Activated naive CD8-positive, alpha-beta T cell treated with anti-CD3 and anti-CD28 coated beads for 36 hours (primary cell): ENCODE measurements around the gene HRC. TPM values are rescaled to one million over a fixed set of nuclear protein-coding genes. Genes with fewer than 3 reads are reported as not detected.
"Not testable (repeated sequence)": the region's sequence is repeated elsewhere in the genome, so short reads cannot be mapped to it uniquely, and the experiment has no call there.

Source experiments
- DNase-seq: peaks from one replicate; pipeline ENCODE4 v3.0.0; 2021
- H3K27ac Mint-ChIP-seq: one replicate; pipeline ENCODE4 v1.8.0; 2022; ENCODE audit warnings: mild to moderate bottlenecking, moderate library complexity, mixed read lengths
- H3K27me3 Mint-ChIP-seq: one replicate; pipeline ENCODE4 v1.8.0; 2022; ENCODE audit warnings: mild to moderate bottlenecking, mixed read lengths
- H3K36me3 Mint-ChIP-seq: one replicate; pipeline ENCODE4 v1.8.0; 2021; ENCODE audit warnings: mild to moderate bottlenecking, mixed read lengths
- H3K4me1 Mint-ChIP-seq: one replicate; pipeline ENCODE4 v1.8.0; 2021; ENCODE audit warnings: mixed read lengths
- H3K4me3 Mint-ChIP-seq: one replicate; pipeline ENCODE4 v1.8.0; 2022; ENCODE audit warnings: mild to moderate bottlenecking, moderate library complexity, mixed read lengths
- H3K9me3 Mint-ChIP-seq: one replicate; pipeline ENCODE4 v1.8.0; 2022; ENCODE audit warnings: mixed read lengths
- total RNA-seq, 2 experiments: library from RNA; stranded (reverse); gene quantifications; one replicate each; pipeline ENCODE4 v1.2.3, GENCODE V29; 2021

HRC gene
- total RNA-seq, 2 experiments from 2014 or later = not detected

GRCh38 chr19:49130325-49130724 is 24.9 kb downstream of the HRC start:
- Mint-ChIP-seq H3K4me1 (peaks cover 11% of the 10 kb centered on the region), H3K4me3 (no peak overlapping the region), H3K9me3 (no peaks in the 10 kb centered on the region), H3K27me3 (peaks cover 19% of the 10 kb centered on the region), H3K27ac (no peak overlapping the region), H3K36me3 (peaks cover 5% of the 10 kb centered on the region)
- DNase-seq = no peak

GRCh38 chr19:49129238-49129583 is 26.0 kb downstream of the HRC start:
- peaks cover 10% of the 10 kb centered on the region for H3K27me3 Mint-ChIP-seq
- H3K4me3 Mint-ChIP-seq = no peak overlapping the region
- H3K9me3 Mint-ChIP-seq = no peaks in the 10 kb centered on the region
- DNase-seq = no peak
- H3K27ac Mint-ChIP-seq = no peak overlapping the region
- peaks cover 3% of the 10 kb centered on the region for H3K36me3 Mint-ChIP-seq
- H3K4me1 Mint-ChIP-seq = peaks cover 11% of the 10 kb centered on the region

GRCh38 chr19:49128545-49129237 is 26.5 kb downstream of the HRC start:
- Mint-ChIP-seq H3K4me1 (peaks cover 6% of the 10 kb centered on the region), H3K9me3 (no peaks in the 10 kb centered on the region), H3K27me3 (peaks cover 6% of the 10 kb centered on the region), H3K27ac (no peak overlapping the region), H3K36me3 (peaks cover 1% of the 10 kb centered on the region), H3K4me3 (peak overlapping the region; percentile 85)
- DNase-seq = no peak

- Mint-ChIP-seq H3K4me1 (peaks cover 2% of the 10 kb centered on the region), H3K27ac (peak overlapping the region; percentile 87), H3K9me3 (no peaks in the 10 kb centered on the region), H3K36me3 (no peaks in the 10 kb centered on the region), H3K27me3 (peaks cover 4% of the 10 kb centered on the region), H3K4me3 (peak overlapping the region; percentile 85)
- peak; percentile 94 for DNase-seq
These were observed 27.3 kb downstream of the HRC start for GRCh38 chr19:49127674-49128544.

- not testable (repeated sequence) for H3K4me3 Mint-ChIP-seq, H3K36me3 Mint-ChIP-seq
These were observed 28.0 kb downstream of the HRC start for GRCh38 chr19:49127225-49127624.

GRCh38 chr19:49126575-49126974 is 28.6 kb downstream of the HRC start:
- Mint-ChIP-seq H3K4me3 (no peak overlapping the region), H3K36me3 (no peaks in the 10 kb centered on the region), H3K27me3 (peaks cover 4% of the 10 kb centered on the region), H3K9me3 (no peaks in the 10 kb centered on the region), H3K4me1 (peaks cover 2% of the 10 kb centered on the region), H3K27ac (no peak overlapping the region)
- no peak for DNase-seq

More at GRCh38 chr19:49127225-49127624, 28.0 kb downstream of the HRC start:
- not testable (repeated sequence) for H3K4me1 Mint-ChIP-seq, H3K27me3 Mint-ChIP-seq, H3K9me3 Mint-ChIP-seq, H3K27ac Mint-ChIP-seq, DNase-seq

GRCh38 chr19:49125025-49125731 is 30.0 kb downstream of the HRC start:
- DNase-seq = no peak
- Mint-ChIP-seq H3K9me3 (no peaks in the 10 kb centered on the region), H3K27ac (no peak overlapping the region), H3K36me3 (no peaks in the 10 kb centered on the region), H3K4me1 (peaks cover 10% of the 10 kb centered on the region), H3K27me3 (peaks cover 12% of the 10 kb centered on the region), H3K4me3 (no peak overlapping the region)

GRCh38 chr19:49123285-49123684 is 31.9 kb downstream of the HRC start:
- H3K4me3 Mint-ChIP-seq, H3K27ac Mint-ChIP-seq, H3K9me3 Mint-ChIP-seq, DNase-seq, H3K36me3 Mint-ChIP-seq: not testable (repeated sequence)
- H3K4me1 Mint-ChIP-seq = peaks cover 13% of the 10 kb centered on the region
- H3K27me3 Mint-ChIP-seq = peaks cover 16% of the 10 kb centered on the region

- H3K27ac Mint-ChIP-seq, H3K36me3 Mint-ChIP-seq, DNase-seq, H3K9me3 Mint-ChIP-seq, H3K4me3 Mint-ChIP-seq: not testable (repeated sequence)
- H3K4me1 Mint-ChIP-seq = peaks cover 19% of the 10 kb centered on the region
- H3K27me3 Mint-ChIP-seq = peaks cover 16% of the 10 kb centered on the region
These were observed 33.4 kb downstream of the HRC start for GRCh38 chr19:49121841-49122240.

- Mint-ChIP-seq H3K4me3 (peak overlapping the region; percentile 46), H3K27me3 (peaks cover 16% of the 10 kb centered on the region), H3K9me3 (no peaks in the 10 kb centered on the region), H3K36me3 (peaks cover 4% of the 10 kb centered on the region), H3K4me1 (peaks cover 19% of the 10 kb centered on the region), H3K27ac (no peak overlapping the region)
- DNase-seq = no peak
These were observed 34.3 kb downstream of the HRC start for GRCh38 chr19:49120868-49121267.

GRCh38 chr19:49120325-49120683 is 34.9 kb downstream of the HRC start:
- H3K27me3 Mint-ChIP-seq = peaks cover 16% of the 10 kb centered on the region
- no peak for DNase-seq
- H3K36me3 Mint-ChIP-seq = peaks cover 4% of the 10 kb centered on the region
- H3K4me3 Mint-ChIP-seq = peak overlapping the region; percentile 46
- no peaks in the 10 kb centered on the region for H3K9me3 Mint-ChIP-seq
- H3K27ac Mint-ChIP-seq = no peak overlapping the region
- H3K4me1 Mint-ChIP-seq = peaks cover 19% of the 10 kb centered on the region

- H3K27me3 Mint-ChIP-seq = peaks cover 16% of the 10 kb centered on the region
- peak within 1 kb of the TSS; percentile 91 for H3K4me3 Mint-ChIP-seq
- DNase-seq = no peak
- no peaks in the 10 kb centered on the region for H3K9me3 Mint-ChIP-seq
- H3K36me3 Mint-ChIP-seq = peaks cover 4% of the 10 kb centered on the region
- H3K4me1 Mint-ChIP-seq = peaks cover 21% of the 10 kb centered on the region
- H3K27ac Mint-ChIP-seq = peak within 1 kb of the TSS; percentile 92
These were observed 35.5 kb downstream of the HRC start, which contains the start of gene PPFIA3 for GRCh38 chr19:49119411-49120324. TSS of gene PPFIA3 (plus strand) at chr19:49119544. CDS start at chr19:49127874, 8,330 bp downstream.

- Mint-ChIP-seq H3K4me1 (peaks cover 24% of the 10 kb centered on the region), H3K27ac (peak within 1 kb of the TSS; percentile 92), H3K9me3 (no peaks in the 10 kb centered on the region), H3K27me3 (peaks cover 16% of the 10 kb centered on the region), H3K36me3 (peaks cover 4% of the 10 kb centered on the region), H3K4me3 (peak within 1 kb of the TSS; percentile 91)
- DNase-seq = peak; percentile 98
These were observed 36.4 kb downstream of the HRC start, which contains the start of gene C19orf73 for GRCh38 chr19:49118565-49119410. TSS of gene C19orf73 (minus strand) at chr19:49119143. CDS start at chr19:49119022, 121 bp downstream.
